Heart left ventricle (tissue), 13 donors: ENCODE results near the gene FBXO17.

Experiments
- POLR2A ChIP-seq, 2 donors: fragments of 450-650 bp; IDR thresholded peaks; one replicate each; pipeline ENCODE4 v1.6.1; 2017; ENCODE audit warnings: antibody characterized with exemption in 2 of 2, mild to moderate bottlenecking in 2 of 2, moderate library complexity in 2 of 2
- TF ChIP-seq, protein P1 (sequence below), 12 donors: fragments of 200-600 bp; sonication (generic) in 4 of 12; IDR thresholded peaks; one replicate each; pipeline versions ENCODE4 v1.5.0 to v1.8.0; 2018 to 2022; ENCODE audit warnings: antibody characterized with exemption in 12 of 12, mild to moderate bottlenecking in 5 of 12
- donor health status: ischemic (EF 13 %, LVEDD 7.1; RV severe dilation, severe dysfunction).
- donor health status: DM: no; HTN: yes; CAD: no.
- donor health status: DM: no; HTN: no; CAD: no.
- donor health status: ischemic (EF 25% LVEDD 6.9; RV normal size, moderate dysfunction).
- donor health status: ischemic (EF 25% LVEDD 5.7; RV mildly dilated, moderate dysfunction).
- donor health status: ischemic (EF 35%, LVEDD 5.7; RV mildly dilated, moderate dysfunction).
- donor health status: nonischemic (EF 11% LVEDD 7.7; RV severe dilation, severe dysfunction).
- donor health status: DM: yes; HTN: yes; CAD: no.
- donor health status: PGD.
- donor health status: ischemic (EF 29% LVEDD 5.4; RV normal size, mild dysfunction).
- donor health status: nonischemic (EF 23%, LVEDD 6.1; RV moderate dilation, normal function).

DNA sequence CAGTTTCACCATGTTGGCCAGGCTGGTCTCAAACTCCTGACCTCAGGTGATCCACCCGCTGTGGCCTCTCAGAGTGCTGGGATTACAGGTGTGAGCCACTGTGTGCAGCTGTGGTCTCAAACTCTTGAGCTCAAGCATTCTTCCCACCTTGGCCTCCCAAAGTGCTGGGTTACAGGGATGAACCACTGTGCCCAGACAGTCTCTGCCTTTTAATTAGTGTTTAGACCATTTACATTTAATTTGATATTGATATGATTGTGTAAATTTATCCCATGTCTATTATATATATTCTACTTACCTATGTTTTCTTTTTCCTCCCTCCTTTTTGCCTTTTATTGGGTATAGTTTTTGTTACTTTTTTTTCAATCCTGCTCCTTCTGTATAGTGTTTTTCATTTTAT is 73.9 kb downstream of the FBXO17 start:
- TF ChIP-seq, protein P1, sequence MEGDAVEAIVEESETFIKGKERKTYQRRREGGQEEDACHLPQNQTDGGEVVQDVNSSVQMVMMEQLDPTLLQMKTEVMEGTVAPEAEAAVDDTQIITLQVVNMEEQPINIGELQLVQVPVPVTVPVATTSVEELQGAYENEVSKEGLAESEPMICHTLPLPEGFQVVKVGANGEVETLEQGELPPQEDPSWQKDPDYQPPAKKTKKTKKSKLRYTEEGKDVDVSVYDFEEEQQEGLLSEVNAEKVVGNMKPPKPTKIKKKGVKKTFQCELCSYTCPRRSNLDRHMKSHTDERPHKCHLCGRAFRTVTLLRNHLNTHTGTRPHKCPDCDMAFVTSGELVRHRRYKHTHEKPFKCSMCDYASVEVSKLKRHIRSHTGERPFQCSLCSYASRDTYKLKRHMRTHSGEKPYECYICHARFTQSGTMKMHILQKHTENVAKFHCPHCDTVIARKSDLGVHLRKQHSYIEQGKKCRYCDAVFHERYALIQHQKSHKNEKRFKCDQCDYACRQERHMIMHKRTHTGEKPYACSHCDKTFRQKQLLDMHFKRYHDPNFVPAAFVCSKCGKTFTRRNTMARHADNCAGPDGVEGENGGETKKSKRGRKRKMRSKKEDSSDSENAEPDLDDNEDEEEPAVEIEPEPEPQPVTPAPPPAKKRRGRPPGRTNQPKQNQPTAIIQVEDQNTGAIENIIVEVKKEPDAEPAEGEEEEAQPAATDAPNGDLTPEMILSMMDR (IDR thresholded peaks at IDR 0.05): no peak
- no peak for TF ChIP-seq POLR2A (IDR thresholded peaks at IDR 0.05)
